COLO668 (cell line): ENCODE data around the gene POMC.
"Not testable (repeated sequence)": the region's sequence is repeated elsewhere in the genome, so short reads cannot be mapped to it uniquely, and the experiment has no call there.

Source experiments
- DNase-seq: peaks from one replicate; lab custom pipeline; 2025; ENCODE audit not compliant: unreplicated experiment; lab: John Stamatoyannopoulos, UW

Gene POMC

GRCh38 chr2:25140535-25140934 lies 27.8 kb downstream of the POMC start:
- DNase-seq: not testable (repeated sequence)

- DNase-seq: no peak
These were observed 35.7 kb downstream of the POMC start for GRCh38 chr2:25132693-25133092.

DNA sequence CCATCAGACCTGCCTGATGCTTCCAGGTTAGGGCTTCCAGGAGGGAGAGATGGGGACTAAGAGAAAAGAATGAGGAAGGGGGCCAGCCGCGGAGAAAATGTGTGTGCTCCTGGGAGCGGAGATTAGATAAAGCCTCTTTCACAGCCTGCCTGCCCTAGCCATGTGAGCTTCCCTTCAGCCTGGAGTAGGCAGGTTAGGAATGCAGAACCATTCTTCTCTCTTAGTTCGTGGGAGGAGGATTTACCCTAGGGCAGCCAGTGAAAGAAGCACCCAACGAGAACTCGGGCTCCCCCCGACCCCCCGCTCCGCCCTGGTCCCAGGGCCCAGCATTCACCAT lies 36.1 kb downstream of the POMC start:
- DNase-seq: no peak

DNA sequence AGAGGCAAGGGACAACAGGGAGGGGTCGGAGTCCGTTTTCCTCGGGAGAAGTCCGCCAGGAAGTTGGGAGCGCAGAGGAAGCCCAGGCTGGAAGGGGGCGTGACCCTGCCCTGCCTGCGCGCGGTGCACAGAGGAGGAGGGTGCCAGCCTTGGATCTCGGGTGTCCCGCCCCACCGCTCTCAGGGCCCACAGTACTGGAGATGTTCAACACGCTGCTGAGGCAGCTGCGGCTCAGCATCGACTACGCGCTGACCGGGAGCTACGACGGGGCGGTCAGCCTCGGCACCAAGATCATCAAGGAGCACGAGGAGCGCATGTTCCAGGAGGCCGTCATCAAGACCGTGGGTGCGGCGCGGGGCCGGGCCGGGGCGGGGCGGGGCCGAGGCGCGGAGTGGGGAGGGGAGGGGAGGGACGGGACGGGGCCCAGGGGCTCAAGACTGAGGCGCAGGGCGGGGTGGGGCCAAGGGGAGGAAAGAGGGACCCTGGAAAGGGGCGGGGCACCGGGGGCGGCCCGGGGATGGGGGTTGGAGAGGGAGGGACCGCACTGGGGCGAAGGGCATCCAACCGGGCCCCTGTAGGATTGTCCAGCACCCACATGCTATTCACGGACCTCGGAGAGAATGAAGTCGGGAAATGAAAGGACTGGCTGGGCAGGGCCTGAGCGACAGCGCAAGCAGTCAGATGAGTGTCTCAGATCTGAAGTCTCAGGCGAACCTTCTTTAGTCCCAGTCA lies 36.6 kb downstream of the POMC start:
- DNase-seq: no peak

- DNase-seq: no peak
These were observed 37.2 kb downstream of the POMC start for GRCh38 chr2:25131253-25131566.

DNA sequence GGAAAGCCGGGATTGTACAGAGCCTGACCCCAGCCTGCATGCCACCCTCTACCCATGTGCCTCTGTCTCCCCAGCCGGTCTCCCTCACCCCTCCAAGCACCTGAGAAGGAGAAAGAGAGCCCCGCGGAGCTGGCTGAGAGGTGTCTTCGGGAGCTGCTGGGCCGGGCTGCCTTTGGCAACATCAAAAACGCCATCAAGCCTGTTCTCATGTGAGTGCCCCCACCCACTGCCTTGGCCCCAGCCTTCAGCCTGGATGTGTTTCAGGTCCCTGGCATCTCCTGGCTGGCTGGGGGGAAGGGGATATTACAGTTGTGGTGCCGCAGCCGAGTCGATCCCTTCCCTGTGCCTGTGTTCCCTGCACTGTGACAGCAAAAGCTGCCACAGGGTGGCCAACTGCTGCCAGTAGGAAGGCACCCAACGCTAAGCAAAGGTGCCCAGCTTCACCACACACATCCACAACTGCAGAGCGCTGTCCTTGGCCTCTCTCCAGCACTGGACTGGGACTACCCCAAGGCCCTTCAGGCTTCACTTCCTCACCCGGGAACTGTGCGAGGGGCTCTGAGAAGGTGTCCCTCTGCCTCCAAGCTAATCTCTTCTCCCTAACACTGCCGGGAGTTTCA lies 38.4 kb downstream of the POMC start:
- DNase-seq: no peak

DNA sequence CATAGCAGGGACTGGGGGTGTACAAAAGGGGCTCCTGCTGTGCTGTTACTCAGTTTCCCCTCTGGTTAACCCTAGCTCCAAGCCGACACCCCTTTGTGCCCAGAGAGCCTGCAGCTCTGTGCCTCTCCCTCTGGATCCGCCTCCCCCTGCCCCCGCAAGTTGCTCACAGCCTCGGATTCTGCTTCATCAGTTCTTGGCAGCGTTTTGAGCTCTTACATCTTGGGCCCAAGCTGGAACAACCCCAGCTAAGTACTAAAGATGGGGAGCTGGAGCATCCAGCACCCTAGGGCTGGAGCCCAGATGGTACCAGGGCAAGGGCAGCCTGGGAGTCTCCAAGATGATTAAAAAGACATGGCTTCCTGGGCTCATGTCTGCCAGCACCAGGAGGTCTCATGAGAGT lies 40.7 kb downstream of the POMC start:
- DNase-seq: no peak

DNA sequence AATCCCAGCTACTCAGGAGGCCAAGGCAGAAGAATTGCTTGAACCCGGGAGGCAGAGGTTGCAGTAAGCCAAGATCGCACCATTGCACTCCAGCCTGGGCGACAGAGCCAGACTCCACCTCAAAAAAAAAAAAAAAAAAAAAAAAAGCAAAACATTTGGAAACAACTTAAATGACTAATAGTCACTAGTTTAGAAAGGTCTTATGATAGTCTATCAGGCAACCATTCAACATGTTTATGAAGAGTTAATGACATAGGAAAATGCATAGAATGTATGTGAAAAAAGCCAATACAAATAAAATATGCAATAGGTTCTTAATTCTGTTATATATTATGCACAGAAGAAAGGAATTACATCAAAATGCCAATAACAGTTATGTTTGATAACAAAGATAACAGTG lies 41.3 kb downstream of the POMC start:
- DNase-seq: not testable (repeated sequence)

GRCh38 chr2:25125976-25126375 lies 42.4 kb downstream of the POMC start:
- DNase-seq: no peak

GRCh38 chr2:25125189-25125588 lies 43.2 kb downstream of the POMC start:
- no peak for DNase-seq

DNA sequence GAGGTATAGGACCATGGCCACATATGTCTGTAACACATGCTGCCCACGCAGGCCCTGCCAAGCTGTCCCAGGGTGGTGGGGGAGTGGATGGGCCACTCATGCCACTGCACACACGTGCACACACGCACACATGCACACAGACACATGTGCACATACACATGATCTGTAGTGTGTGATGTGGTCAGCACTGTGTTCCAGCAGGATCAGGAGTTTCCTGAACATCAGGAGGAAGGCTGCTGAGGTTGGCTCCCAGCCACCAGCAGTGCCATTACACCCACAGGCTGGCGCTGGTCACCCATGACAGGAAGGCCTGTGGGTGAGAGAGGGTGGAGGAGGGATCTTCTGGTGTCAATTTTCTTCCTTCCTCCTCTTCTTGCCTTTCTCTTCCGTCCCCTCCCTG lies 44.7 kb downstream of the POMC start:
- no peak for DNase-seq

DNA sequence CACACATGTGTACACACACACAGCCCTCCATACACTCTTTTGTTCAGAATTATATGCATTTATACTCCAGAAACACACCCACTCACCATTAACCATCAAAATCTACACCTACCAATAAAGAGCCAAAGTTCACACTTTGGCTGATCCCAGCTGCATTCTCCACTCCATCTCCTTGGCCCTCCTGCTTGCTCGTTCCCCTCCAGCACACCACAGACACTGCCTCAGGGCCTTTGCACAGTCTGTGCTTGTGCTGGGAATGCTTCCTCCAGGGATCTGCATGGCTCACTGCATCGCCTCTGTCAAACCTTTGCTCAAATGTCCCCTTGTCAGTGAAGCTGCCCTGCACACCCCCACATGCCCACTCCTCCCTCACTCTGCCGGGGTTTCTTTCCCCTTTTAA lies 46.0 kb downstream of the POMC start:
- DNase-seq: no peak

DNA sequence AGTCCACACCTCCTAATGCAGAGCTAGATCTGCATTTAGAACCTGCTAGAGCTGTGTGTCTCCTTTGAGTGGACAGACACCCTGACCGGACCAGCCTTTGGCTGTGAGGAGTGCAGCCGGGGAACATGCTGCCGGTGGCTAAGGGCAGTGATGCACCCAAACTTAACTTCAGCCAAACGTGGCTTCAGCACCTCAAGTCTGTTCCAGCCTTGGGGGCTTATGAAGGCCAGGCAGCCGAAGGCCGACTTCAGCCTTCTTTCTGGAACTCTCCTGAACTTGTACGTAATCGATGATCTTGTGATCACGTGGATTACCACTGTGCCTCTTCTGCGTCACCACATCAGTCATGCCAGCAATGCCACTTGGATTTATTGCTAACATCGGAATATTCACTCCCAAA lies 49.1 kb downstream of the POMC start:
- no peak for DNase-seq

DNA sequence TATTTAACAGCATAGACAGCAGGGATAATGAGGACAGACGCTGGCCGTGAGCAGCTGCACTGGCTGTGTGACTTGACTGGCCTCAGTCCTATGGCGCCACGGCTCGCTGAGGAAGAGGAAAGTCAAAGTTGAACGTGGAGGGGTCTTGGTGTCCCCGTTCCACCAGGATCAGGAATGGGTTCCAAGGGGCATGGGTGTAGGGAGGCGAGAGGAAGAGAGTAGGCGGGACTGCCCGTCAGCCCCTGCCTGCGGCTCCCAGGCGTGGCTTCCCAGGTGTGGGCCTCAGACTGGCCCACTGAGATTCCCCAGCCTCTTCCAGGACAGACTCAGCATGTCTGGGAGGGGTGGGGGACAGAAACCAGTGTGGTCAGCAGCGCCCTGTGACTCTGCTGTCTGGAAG lies 51.4 kb downstream of the POMC start:
- no peak for DNase-seq

DNA sequence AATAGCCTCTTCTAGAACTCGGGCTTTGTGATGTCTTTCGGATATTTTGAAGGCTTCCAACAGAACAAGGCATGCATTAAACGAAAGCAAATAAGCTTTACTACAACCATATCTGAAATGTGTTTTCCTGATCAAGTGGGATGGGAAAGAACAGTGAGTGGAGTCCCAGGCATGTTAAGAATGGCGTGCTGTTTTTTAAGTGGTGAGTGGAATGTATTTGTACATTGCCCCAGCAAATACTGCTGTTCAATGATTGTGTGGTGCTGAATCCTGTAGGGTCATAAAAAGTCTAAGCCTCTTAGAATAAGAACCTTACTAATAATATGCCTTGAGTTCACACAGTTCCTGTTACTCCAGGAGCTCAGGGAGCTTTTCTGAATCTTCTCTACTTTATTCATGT lies 52.5 kb downstream of the POMC start:
- no peak for DNase-seq

GRCh38 chr2:25115249-25115883 lies 53.0 kb downstream of the POMC start:
- no peak for DNase-seq

DNA sequence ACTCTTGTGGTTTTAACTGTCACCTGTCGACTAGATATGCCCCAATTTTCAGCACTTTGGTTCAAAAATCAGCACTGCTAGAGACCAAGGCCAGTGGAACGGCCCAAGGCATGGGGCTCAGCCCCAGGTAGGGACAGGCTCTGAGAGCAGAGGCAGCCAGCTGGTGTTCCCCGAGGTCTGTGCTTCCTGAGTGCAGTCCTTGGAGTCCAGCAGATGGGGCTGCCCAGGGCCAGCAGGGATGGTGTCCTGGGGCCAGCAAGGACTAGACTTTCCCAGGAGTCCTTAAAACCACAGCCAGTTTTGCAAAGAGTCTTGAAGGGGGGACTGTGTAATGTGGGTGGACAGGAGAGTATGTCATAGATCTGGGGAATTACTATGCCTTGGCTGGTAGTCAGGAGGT lies 56.3 kb downstream of the POMC start:
- DNase-seq: no peak
